ENCODE data around the gene PDE8A.

PDE8A gene

GRCh38 chr15:85003593-85004312 lies 22.1 kb downstream of the PDE8A start:
- Histone ChIP-seq H3K4me3 (ENCODE audit: low read length) (no peak overlapping the region), H3K9me3 (replicated peaks; ENCODE audit: insufficient read depth, low read length) (no peaks in the 10 kb centered on the region), H3K36me3 (replicated peaks; ENCODE audit: insufficient read depth, low read length) (no peaks in the 10 kb centered on the region), H2AFZ (ENCODE audit: low read length) (no peak overlapping the region), H3K9me2 (replicated peaks; ENCODE audit: insufficient read depth, low read length) (no peaks in the 10 kb centered on the region), H3K27me3 (replicated peaks; ENCODE audit: insufficient read depth, low read length) (no peaks in the 10 kb centered on the region), H3K79me2 (ENCODE audit: low read length) (peaks cover 17% of the 10 kb centered on the region; the same call in 1 of the 2 replicates), H3K9ac (ENCODE audit: low read length) (no peak overlapping the region), H3F3A (ENCODE audit: insufficient read depth, low read length) (no peaks in the 10 kb centered on the region), H3K27ac (ENCODE audit: low read length) (no peak overlapping the region), H3K4me2 (ENCODE audit: low read depth, low read length) (no peak overlapping the region), H3K4me1 (ENCODE audit: low read length) (peaks cover 14% of the 10 kb centered on the region), H4K20me1 (ENCODE audit: insufficient read depth, low read length) (no peaks in the 10 kb centered on the region)
- TF ChIP-seq EZH2 (optimal IDR thresholded peaks at IDR 0.05; ENCODE audit: low read depth, low read length) (no peak), EZH2phosphoT487 (IDR thresholded peaks at IDR 0.05; ENCODE audit: low read length) (no peak)
- TF ChIP-seq, protein P1, sequence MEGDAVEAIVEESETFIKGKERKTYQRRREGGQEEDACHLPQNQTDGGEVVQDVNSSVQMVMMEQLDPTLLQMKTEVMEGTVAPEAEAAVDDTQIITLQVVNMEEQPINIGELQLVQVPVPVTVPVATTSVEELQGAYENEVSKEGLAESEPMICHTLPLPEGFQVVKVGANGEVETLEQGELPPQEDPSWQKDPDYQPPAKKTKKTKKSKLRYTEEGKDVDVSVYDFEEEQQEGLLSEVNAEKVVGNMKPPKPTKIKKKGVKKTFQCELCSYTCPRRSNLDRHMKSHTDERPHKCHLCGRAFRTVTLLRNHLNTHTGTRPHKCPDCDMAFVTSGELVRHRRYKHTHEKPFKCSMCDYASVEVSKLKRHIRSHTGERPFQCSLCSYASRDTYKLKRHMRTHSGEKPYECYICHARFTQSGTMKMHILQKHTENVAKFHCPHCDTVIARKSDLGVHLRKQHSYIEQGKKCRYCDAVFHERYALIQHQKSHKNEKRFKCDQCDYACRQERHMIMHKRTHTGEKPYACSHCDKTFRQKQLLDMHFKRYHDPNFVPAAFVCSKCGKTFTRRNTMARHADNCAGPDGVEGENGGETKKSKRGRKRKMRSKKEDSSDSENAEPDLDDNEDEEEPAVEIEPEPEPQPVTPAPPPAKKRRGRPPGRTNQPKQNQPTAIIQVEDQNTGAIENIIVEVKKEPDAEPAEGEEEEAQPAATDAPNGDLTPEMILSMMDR (IDR thresholded peaks at IDR 0.05; ENCODE audit: low read length): no peak
- no peak for DNase-seq

DNA sequence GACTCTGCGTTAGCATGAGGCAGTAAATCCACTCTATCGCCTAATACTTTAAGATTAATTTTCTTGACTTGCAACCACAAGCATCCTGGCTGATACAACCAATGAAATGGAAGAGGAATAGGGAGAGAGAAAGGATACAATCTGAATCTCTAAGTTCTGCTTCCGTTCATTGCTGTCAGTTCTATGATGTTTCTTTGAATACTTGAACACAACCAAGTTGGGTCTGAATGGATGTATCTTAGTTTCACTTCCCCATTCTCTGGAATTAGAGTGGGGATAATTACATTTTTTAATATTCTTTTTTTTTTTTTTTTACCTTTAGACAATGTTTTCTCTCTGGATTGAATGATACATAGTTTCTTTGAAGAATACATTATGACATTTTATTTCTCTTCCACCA lies 22.9 kb downstream of the PDE8A start:
- H3K9ac ChIP-seq (ENCODE audit: low read length): no peak overlapping the region

GRCh38 chr15:85005319-85005718 lies 23.7 kb downstream of the PDE8A start:
- Histone ChIP-seq H3K36me3 (replicated peaks; ENCODE audit: insufficient read depth, low read length) (no peaks in the 10 kb centered on the region), H3K4me1 (ENCODE audit: low read length) (peaks cover 14% of the 10 kb centered on the region), H3K4me3 (ENCODE audit: low read length) (no peak overlapping the region), H3K4me2 (ENCODE audit: low read depth, low read length) (no peak overlapping the region), H3K9me3 (replicated peaks; ENCODE audit: insufficient read depth, low read length) (no peaks in the 10 kb centered on the region), H3K27me3 (replicated peaks; ENCODE audit: insufficient read depth, low read length) (no peaks in the 10 kb centered on the region), H2AFZ (ENCODE audit: low read length) (no peak overlapping the region), H3K79me2 (ENCODE audit: low read length) (peaks cover 18% of the 10 kb centered on the region; the same call in 1 of the 2 replicates), H3K9ac (ENCODE audit: low read length) (no peak overlapping the region), H3K9me2 (replicated peaks; ENCODE audit: insufficient read depth, low read length) (no peaks in the 10 kb centered on the region), H4K20me1 (ENCODE audit: insufficient read depth, low read length) (no peaks in the 10 kb centered on the region), H3F3A (ENCODE audit: insufficient read depth, low read length) (no peaks in the 10 kb centered on the region), H3K27ac (ENCODE audit: low read length) (no peak overlapping the region)
- no peak for DNase-seq
- TF ChIP-seq EZH2phosphoT487 (IDR thresholded peaks at IDR 0.05; ENCODE audit: low read length): no peak
- TF ChIP-seq, protein P1 (IDR thresholded peaks at IDR 0.05; ENCODE audit: low read length): no peak
- no peak for TF ChIP-seq EZH2 (optimal IDR thresholded peaks at IDR 0.05; ENCODE audit: low read depth, low read length)

More for the DNA sequence above, 22.9 kb downstream of the PDE8A start:
- H3K79me2 ChIP-seq (ENCODE audit: low read length): peaks cover 18% of the 10 kb centered on the region; the same call in 1 of the 2 replicates
- no peaks in the 10 kb centered on the region for H3F3A ChIP-seq (ENCODE audit: insufficient read depth, low read length)
- no peaks in the 10 kb centered on the region for H3K9me2 ChIP-seq (replicated peaks; ENCODE audit: insufficient read depth, low read length)
- DNase-seq: no peak
- H2AFZ ChIP-seq (ENCODE audit: low read length): no peak overlapping the region
- no peaks in the 10 kb centered on the region for H3K36me3 ChIP-seq (replicated peaks; ENCODE audit: insufficient read depth, low read length)
- H3K27me3 ChIP-seq (replicated peaks; ENCODE audit: insufficient read depth, low read length): no peaks in the 10 kb centered on the region
- H3K4me3 ChIP-seq (ENCODE audit: low read length): no peak overlapping the region
- no peaks in the 10 kb centered on the region for H3K9me3 ChIP-seq (replicated peaks; ENCODE audit: insufficient read depth, low read length)
- no peaks in the 10 kb centered on the region for H4K20me1 ChIP-seq (ENCODE audit: insufficient read depth, low read length)
- H3K4me1 ChIP-seq (ENCODE audit: low read length): peaks cover 14% of the 10 kb centered on the region
- no peak overlapping the region for H3K27ac ChIP-seq (ENCODE audit: low read length)
- no peak overlapping the region for H3K4me2 ChIP-seq (ENCODE audit: low read depth, low read length)
- TF ChIP-seq EZH2 (optimal IDR thresholded peaks at IDR 0.05; ENCODE audit: low read depth, low read length): no peak

DNA sequence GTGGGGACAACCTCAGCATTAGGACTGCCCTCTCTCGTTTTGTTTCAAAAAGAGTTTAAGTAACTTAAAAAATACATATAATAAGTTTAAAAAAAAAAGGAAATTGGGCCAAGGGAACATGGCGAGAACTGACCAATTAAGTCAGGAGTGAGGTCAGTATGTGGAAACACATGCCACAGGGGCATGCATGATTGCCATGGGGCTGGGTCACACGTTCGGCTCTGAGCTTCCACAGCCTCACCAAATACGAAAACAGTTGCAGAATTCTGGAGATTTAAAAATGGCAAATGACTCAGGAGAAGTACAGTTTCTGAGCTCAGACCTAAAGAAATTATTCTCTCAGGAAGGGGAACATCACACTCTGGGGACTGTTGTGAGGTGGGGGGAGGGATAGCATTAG lies 24.1 kb downstream of the PDE8A start:
- H3K27me3 ChIP-seq (replicated peaks; ENCODE audit: insufficient read depth, low read length): no peaks in the 10 kb centered on the region
- no peak overlapping the region for H3K4me2 ChIP-seq (ENCODE audit: low read depth, low read length)
- H3K79me2 ChIP-seq (ENCODE audit: low read length): peaks cover 18% of the 10 kb centered on the region; the same call in 1 of the 2 replicates
- no peak overlapping the region for H3K4me3 ChIP-seq (ENCODE audit: low read length)
- no peaks in the 10 kb centered on the region for H3K36me3 ChIP-seq (replicated peaks; ENCODE audit: insufficient read depth, low read length)
- H3F3A ChIP-seq (ENCODE audit: insufficient read depth, low read length): no peaks in the 10 kb centered on the region
- H3K27ac ChIP-seq (ENCODE audit: low read length): no peak overlapping the region
- no peak for TF ChIP-seq EZH2phosphoT487 (IDR thresholded peaks at IDR 0.05; ENCODE audit: low read length)
- TF ChIP-seq, protein P1 (IDR thresholded peaks at IDR 0.05; ENCODE audit: low read length): no peak
- no peak for TF ChIP-seq EZH2 (optimal IDR thresholded peaks at IDR 0.05; ENCODE audit: low read depth, low read length)
- peaks cover 14% of the 10 kb centered on the region for H3K4me1 ChIP-seq (ENCODE audit: low read length)
- no peak for DNase-seq
- no peaks in the 10 kb centered on the region for H3K9me3 ChIP-seq (replicated peaks; ENCODE audit: insufficient read depth, low read length)
- H2AFZ ChIP-seq (ENCODE audit: low read length): no peak overlapping the region
- no peaks in the 10 kb centered on the region for H4K20me1 ChIP-seq (ENCODE audit: insufficient read depth, low read length)
- H3K9me2 ChIP-seq (replicated peaks; ENCODE audit: insufficient read depth, low read length): no peaks in the 10 kb centered on the region
- H3K9ac ChIP-seq (ENCODE audit: low read length): no peak overlapping the region
